Activated CD4-positive, CD25-positive, alpha-beta regulatory T cell treated with anti-CD3 and anti-CD28 coated beads, Interleukin-2, amount 50 U/mL, for 16 hours (primary cell): ENCODE measurements around the gene ANKMY2.

Experiments used
- DNase-seq: peaks from one replicate; pipeline ENCODE4 v3.0.0-alpha.2; 2020; ENCODE audit warnings: low read depth, low spot score

The ANKMY2 gene

GRCh38 chr7:16583834-16584233 is 61.7 kb downstream of the ANKMY2 start:
- no peak for DNase-seq

- no peak for DNase-seq
These were observed 64.3 kb downstream of the ANKMY2 start for GRCh38 chr7:16581286-16581685.

- DNase-seq: no peak
These were observed 66.3 kb downstream of the ANKMY2 start for GRCh38 chr7:16579216-16579615.

- no peak for DNase-seq
These were observed 73.6 kb downstream of the ANKMY2 start for GRCh38 chr7:16571941-16572340.

- DNase-seq: no peak
These were observed 80.6 kb downstream of the ANKMY2 start for GRCh38 chr7:16564909-16565426.

- DNase-seq: no peak
These were observed 81.6 kb downstream of the ANKMY2 start for GRCh38 chr7:16564023-16564380.

GRCh38 chr7:16563281-16564022 is 82.1 kb downstream of the ANKMY2 start:
- no peak for DNase-seq

- DNase-seq: no peak
These were observed 82.9 kb downstream of the ANKMY2 start for GRCh38 chr7:16562456-16563220.

GRCh38 chr7:16561943-16562342 is 83.6 kb downstream of the ANKMY2 start:
- DNase-seq: no peak

GRCh38 chr7:16559497-16560179 is 85.9 kb downstream of the ANKMY2 start:
- DNase-seq: no peak

GRCh38 chr7:16558761-16559302 is 86.7 kb downstream of the ANKMY2 start:
- DNase-seq: no peak

- DNase-seq: no peak
These were observed 89.2 kb downstream of the ANKMY2 start for GRCh38 chr7:16556359-16556758.

- DNase-seq: no peak
These were observed 90.9 kb downstream of the ANKMY2 start for GRCh38 chr7:16554518-16555236.

GRCh38 chr7:16550671-16551070 is 94.9 kb downstream of the ANKMY2 start:
- DNase-seq: no peak
